ENCODE data around the gene ACSF3.

DNA sequence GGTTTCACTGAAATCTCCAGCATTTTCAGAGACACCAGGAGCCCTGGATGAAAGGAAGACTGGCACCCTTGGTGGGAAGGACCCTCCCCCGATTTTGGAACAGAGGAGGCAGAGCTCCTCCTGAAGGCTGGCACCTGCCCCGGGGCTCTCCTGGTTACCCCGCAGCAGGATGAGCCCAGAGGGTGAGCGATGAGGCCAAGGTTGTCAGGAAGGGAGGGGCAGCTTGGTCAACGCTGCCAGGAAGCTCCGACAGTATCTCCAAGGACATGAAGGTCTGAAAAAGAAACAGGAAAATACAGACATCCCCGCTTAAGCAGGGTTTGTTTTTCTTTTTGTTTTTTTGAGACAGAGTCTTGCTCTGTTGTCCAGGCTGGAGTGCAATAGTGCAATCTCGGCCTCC lies 15.5 kb upstream of the ACSF3 start:
- TF ChIP-seq, protein P1, sequence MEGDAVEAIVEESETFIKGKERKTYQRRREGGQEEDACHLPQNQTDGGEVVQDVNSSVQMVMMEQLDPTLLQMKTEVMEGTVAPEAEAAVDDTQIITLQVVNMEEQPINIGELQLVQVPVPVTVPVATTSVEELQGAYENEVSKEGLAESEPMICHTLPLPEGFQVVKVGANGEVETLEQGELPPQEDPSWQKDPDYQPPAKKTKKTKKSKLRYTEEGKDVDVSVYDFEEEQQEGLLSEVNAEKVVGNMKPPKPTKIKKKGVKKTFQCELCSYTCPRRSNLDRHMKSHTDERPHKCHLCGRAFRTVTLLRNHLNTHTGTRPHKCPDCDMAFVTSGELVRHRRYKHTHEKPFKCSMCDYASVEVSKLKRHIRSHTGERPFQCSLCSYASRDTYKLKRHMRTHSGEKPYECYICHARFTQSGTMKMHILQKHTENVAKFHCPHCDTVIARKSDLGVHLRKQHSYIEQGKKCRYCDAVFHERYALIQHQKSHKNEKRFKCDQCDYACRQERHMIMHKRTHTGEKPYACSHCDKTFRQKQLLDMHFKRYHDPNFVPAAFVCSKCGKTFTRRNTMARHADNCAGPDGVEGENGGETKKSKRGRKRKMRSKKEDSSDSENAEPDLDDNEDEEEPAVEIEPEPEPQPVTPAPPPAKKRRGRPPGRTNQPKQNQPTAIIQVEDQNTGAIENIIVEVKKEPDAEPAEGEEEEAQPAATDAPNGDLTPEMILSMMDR (IDR thresholded peaks at IDR 0.05; ENCODE audit: low read length), result no peak
- no peak for TF ChIP-seq EZH2 (IDR thresholded peaks at IDR 0.05; ENCODE audit: borderline replicate concordance, low read length)

Data from OCI-LY1 (cell line).